AG09309 (cell line): ENCODE results near the gene TTLL11.

Source experiments
- DNase-seq: peaks from one replicate; pipeline ENCODE4 v3.0.0-alpha.2; 2010; ENCODE audit warnings: low read depth
- H3K4me3 ChIP-seq: 2 replicates; pipeline ENCODE4 v1.5.1; 2011; ENCODE audit warnings: mild to moderate bottlenecking, low read depth, low read length, moderate library complexity; ENCODE audit not compliant: control insufficient read depth
- TF ChIP-seq, protein P1 (sequence below): IDR thresholded peaks from 2 replicates; pipeline ENCODE4 v1.5.1; 2011; ENCODE audit warnings: mild to moderate bottlenecking, low read depth, low read length, inconsistent platforms; ENCODE audit not compliant: insufficient read depth, control insufficient read depth; ENCODE audit errors: missing control alignments

TTLL11 gene

DNA sequence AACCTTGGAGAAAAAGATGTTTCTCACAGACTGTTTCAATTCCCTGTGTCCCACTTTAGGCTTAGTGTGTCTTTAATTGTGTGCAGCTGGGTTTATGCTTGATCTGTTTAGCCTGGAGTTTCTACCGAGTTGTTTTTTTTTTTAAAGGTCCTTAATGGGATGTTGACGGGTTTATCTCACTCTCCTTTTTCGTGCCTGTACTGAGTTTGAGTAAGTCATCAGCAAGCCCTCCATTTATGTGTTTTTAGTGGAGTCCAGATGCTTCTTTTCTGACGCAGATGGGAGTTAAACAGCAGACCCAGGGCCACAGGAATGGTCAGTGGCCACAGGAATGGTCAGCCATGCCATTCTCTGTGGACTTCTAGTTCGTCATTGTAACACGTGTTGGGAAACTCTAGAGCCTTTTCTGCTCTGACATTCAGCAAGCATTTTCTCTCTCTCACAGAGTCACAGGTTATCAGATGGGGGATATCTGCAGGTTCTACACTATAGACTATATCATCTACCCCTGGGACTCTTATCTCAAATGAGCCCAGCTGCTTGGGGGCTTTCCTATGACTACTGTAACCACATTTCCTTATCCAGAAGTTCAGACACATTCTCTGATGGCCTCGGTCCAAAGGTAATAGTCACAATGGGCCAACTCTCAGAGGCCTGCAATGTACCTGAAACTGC, 190.5 kb downstream of the TTLL11 start:
- TF ChIP-seq, protein P1, sequence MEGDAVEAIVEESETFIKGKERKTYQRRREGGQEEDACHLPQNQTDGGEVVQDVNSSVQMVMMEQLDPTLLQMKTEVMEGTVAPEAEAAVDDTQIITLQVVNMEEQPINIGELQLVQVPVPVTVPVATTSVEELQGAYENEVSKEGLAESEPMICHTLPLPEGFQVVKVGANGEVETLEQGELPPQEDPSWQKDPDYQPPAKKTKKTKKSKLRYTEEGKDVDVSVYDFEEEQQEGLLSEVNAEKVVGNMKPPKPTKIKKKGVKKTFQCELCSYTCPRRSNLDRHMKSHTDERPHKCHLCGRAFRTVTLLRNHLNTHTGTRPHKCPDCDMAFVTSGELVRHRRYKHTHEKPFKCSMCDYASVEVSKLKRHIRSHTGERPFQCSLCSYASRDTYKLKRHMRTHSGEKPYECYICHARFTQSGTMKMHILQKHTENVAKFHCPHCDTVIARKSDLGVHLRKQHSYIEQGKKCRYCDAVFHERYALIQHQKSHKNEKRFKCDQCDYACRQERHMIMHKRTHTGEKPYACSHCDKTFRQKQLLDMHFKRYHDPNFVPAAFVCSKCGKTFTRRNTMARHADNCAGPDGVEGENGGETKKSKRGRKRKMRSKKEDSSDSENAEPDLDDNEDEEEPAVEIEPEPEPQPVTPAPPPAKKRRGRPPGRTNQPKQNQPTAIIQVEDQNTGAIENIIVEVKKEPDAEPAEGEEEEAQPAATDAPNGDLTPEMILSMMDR, result no peak
- DNase-seq, result peak; percentile 100
- H3K4me3 ChIP-seq, result no peak overlapping the region

GRCh38 chr9:121901616-121902015, 191.5 kb downstream of the TTLL11 start:
- no peak overlapping the region for H3K4me3 ChIP-seq
- TF ChIP-seq, protein P1, result no peak
- DNase-seq, result no peak

GRCh38 chr9:121900163-121900562, 192.9 kb downstream of the TTLL11 start:
- no peak for DNase-seq
- H3K4me3 ChIP-seq, result no peak overlapping the region
- TF ChIP-seq, protein P1, result no peak

- TF ChIP-seq, protein P1, result no peak
- no peak overlapping the region for H3K4me3 ChIP-seq
- no peak for DNase-seq
Measured at GRCh38 chr9:121898856-121899255, 194.3 kb downstream of the TTLL11 start.

GRCh38 chr9:121897140-121897539, 196.0 kb downstream of the TTLL11 start:
- TF ChIP-seq, protein P1, result no peak
- no peak overlapping the region for H3K4me3 ChIP-seq
- DNase-seq, result no peak

DNA sequence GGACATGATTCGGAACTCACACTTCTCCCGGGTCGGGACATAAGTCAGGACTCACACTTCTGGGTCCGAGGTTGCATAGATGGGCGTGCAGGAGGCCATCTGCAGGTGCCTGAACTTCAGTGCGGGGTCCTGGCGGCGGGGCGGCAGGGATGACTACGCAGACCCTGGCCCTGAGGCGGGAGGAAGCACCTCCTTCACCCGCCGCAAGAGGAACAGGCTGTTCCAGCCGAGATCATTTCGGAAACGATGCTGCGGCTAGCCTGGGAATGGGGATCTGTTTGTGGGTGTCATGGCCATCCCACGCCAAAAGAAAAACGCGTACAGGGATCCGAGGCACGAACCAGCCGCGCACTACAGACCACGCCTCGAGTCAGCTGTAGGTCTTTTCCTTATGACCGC, 196.6 kb downstream of the TTLL11 start:
- TF ChIP-seq, protein P1, result no peak
- no peak for DNase-seq
- H3K4me3 ChIP-seq, result no peak overlapping the region
